Loucy (cell line): ENCODE measurements around the gene SIAH2.

Source experiments
- EZH2phosphoT487 ChIP-seq: fragments of 200-600 bp; IDR thresholded peaks from 2 replicates; pipeline ENCODE4 v1.6.1; 2018; ENCODE audit warnings: antibody characterized with exemption, mild to moderate bottlenecking, moderate library complexity, borderline replicate concordance
- TF ChIP-seq, protein P1 (sequence below): fragments of 200-600 bp; sonication (generic); conservative IDR thresholded peaks from 2 replicates; pipeline ENCODE4 v1.5.1; 2014; ENCODE audit warnings: mild to moderate bottlenecking, antibody characterized with exemption, low read length

DNA sequence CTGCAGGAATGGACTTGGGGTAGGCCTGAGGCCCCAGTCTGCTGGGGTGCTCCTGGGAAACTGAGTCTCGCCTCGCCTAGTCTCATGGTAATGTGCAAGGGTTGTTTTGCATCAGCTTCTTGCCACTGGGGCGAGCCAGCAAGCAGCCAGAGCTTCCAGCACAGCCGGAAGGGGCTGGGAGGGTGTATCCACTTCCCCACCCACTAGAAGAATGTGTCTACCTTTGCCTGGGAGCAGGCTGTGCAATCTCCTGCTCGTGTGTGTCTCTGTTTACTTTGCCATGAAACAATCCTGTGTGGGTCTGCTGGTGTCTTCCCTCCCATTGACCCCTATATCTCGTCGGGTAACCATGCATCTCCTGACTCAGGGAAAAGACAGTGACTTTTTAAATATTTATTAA is 37.4 kb downstream of the SIAH2 start:
- TF ChIP-seq, protein P1, sequence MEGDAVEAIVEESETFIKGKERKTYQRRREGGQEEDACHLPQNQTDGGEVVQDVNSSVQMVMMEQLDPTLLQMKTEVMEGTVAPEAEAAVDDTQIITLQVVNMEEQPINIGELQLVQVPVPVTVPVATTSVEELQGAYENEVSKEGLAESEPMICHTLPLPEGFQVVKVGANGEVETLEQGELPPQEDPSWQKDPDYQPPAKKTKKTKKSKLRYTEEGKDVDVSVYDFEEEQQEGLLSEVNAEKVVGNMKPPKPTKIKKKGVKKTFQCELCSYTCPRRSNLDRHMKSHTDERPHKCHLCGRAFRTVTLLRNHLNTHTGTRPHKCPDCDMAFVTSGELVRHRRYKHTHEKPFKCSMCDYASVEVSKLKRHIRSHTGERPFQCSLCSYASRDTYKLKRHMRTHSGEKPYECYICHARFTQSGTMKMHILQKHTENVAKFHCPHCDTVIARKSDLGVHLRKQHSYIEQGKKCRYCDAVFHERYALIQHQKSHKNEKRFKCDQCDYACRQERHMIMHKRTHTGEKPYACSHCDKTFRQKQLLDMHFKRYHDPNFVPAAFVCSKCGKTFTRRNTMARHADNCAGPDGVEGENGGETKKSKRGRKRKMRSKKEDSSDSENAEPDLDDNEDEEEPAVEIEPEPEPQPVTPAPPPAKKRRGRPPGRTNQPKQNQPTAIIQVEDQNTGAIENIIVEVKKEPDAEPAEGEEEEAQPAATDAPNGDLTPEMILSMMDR: no peak
- TF ChIP-seq EZH2phosphoT487: no peak
